ENCODE measurements around the gene CCM2. TPM values are rescaled to one million over a fixed set of nuclear protein-coding genes. Genes with fewer than 3 reads are reported as not detected.

CCM2 gene
- total RNA-seq, 1 experiment from 2014 or later: 43.9 TPM

DNA sequence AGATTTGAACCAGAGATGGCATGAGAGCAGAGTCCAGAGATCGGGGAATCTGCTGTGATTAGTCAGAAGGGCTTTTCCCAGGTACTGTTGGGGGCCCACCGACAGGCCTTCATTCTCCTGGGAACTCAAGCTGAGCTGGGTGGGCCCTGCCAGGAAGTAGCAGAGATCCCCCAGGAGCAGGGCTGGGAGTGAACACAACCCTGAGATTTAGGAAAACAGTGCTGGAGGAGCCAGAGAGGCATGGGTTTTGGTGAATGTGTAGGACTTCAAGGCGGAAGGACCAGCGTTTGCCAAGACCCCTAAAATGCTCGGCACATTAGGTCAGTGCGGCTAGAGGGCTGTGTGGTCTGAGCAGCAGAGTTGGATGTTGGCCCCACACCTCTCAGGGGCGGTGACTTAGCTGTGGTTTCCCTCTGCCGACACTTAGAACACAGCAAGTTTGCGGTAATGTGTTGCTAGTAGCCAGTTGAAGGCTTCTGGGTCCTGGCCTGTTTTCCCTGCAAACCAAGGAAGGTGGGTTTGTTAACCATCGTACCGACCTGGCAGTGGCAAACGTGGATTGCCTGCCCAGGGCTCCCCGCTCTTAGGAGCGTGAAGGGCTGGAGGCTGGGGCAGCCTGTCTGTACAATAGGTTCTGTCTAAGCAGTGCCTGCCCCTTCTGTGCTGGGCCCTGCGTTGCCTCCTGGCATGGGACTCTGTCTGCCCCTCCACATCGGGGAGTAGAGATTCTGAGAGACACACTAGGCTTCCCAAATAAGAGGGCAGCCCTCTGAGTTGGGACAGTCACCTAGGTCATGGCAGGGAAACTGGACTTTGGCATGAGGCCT, 74.7 kb downstream of the CCM2 start:
- no peak for DNase-seq
- H3K36me3 ChIP-seq (replicated peaks; ENCODE audit: control insufficient read depth, insufficient read depth, low read length): no peaks in the 10 kb centered on the region; the same call in none of the 2 replicates
- no peaks in the 10 kb centered on the region for H3K27me3 ChIP-seq (ENCODE audit: control insufficient read depth, insufficient read depth, low read length)
- H3K4me3 ChIP-seq (ENCODE audit: insufficient read depth, low read depth, low read length): no peak overlapping the region

DNA sequence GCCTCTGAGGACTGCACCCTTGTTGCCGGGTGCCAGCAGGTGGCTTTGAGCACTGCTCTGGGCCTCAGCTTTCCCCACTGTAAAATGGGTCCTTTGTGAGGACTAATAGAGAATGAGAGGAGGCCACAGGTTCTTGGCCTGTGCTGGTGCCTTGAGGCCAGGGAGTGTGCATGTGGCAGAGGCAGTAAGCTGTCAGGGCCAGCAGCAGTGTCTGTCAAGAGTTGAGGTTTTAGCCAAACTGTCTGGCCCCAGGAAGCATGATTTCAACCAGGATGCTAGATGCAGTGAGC, 75.3 kb downstream of the CCM2 start:
- no peaks in the 10 kb centered on the region for H3K27me3 ChIP-seq (ENCODE audit: control insufficient read depth, insufficient read depth, low read length)
- DNase-seq: no peak
- H3K36me3 ChIP-seq (replicated peaks; ENCODE audit: control insufficient read depth, insufficient read depth, low read length): no peaks in the 10 kb centered on the region; the same call in none of the 2 replicates
- H3K4me3 ChIP-seq (ENCODE audit: insufficient read depth, low read depth, low read length): no peak overlapping the region

DNA sequence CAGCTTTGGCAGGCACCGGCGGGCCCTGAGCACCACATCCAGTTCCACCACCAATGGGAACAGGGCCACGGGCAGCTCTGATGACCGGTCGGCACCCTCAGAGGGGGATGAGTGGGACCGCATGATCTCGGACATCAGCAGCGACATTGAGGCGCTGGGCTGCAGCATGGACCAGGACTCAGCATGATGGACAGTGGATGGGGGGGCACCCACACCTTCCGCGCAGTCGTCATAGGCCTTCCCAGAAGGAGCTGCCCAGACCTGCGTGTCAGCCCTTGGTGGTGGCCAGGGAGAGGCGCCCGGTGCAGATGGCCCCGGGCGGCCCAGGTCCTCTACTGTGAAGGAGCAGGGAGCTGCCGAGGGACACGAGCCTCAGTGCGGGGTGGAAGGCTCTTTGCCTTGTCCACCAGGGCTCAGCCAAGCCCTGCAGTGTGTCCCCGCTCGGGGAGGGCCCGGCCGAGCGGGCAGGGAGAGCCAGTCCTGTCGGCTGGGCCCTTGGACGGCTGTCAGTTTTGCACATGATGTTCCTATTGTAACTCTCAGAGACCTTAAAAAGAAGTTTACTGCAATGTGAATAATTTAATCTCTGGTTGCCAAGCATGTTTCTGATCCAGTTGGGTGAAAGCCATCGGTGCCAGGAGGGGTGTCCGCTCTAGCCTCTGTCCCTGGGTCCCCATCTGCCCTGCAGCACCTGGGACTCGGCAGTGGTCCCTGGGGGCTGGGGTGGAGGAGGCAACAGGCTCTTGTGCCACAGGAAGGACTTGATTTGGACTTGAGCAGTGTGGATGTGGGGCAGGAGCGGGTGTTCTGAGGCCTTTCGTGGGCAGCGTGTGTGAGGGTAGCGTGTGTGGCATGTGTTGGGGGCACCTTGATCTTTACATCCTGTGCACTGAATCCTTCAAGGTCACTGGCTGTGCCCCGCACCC, 76.1 kb downstream of the CCM2 start:
- Histone ChIP-seq H3K36me3 (replicated peaks; ENCODE audit: control insufficient read depth, insufficient read depth, low read length) (no peaks in the 10 kb centered on the region; the same call in none of the 2 replicates), H3K27me3 (ENCODE audit: control insufficient read depth, insufficient read depth, low read length) (no peaks in the 10 kb centered on the region), H3K4me3 (ENCODE audit: insufficient read depth, low read depth, low read length) (no peak overlapping the region)
- peak; percentile 39 for DNase-seq

DNA sequence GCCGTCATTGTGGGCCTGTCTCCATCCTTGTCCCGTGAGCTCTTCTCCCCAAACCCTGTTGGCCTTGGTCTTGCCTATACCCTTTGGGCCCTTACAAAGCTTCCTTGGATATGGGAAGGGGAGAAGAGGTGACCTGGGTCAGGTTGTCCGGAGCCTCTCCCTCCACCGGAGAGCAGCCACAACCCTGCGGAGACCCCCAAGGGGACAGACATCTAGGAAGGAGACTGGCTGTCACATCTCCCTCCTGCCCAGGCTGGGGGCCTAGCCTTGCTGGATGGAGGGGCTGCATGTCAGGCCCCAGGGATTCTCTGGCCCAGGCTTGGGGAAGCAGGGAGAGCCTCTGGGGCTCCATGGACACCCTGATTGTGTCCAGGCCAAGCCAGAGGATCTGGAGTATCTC, 76.9 kb downstream of the CCM2 start:
- no peak for DNase-seq
- Histone ChIP-seq H3K4me3 (ENCODE audit: insufficient read depth, low read depth, low read length) (no peak overlapping the region), H3K36me3 (replicated peaks; ENCODE audit: control insufficient read depth, insufficient read depth, low read length) (no peaks in the 10 kb centered on the region; the same call in none of the 2 replicates), H3K27me3 (ENCODE audit: control insufficient read depth, insufficient read depth, low read length) (no peaks in the 10 kb centered on the region)

DNA sequence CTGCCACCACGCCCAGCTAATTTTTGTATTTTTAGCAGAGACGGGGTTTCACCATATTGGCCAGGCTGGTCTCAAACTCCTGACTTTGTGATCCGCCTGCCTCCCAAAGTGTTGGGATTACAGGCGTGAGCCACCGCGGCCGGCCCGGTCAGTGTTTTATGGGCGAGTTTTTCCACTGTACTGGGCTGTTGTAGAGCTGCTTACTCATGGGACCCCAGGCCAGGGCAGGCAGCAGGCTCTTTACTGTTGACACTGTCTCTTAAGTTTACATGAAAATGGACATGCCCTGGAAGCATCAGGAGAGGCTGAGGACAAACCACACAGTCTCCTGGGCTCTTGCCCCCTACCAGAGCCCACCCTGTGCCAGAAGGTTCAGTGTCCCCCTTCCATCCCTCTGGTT, 77.6 kb downstream of the CCM2 start:
- H3K36me3 ChIP-seq (replicated peaks; ENCODE audit: control insufficient read depth, insufficient read depth, low read length): no peaks in the 10 kb centered on the region; the same call in none of the 2 replicates
- H3K4me3 ChIP-seq (ENCODE audit: insufficient read depth, low read depth, low read length): no peak overlapping the region
- DNase-seq: no peak
- H3K27me3 ChIP-seq (ENCODE audit: control insufficient read depth, insufficient read depth, low read length): no peaks in the 10 kb centered on the region

DNA sequence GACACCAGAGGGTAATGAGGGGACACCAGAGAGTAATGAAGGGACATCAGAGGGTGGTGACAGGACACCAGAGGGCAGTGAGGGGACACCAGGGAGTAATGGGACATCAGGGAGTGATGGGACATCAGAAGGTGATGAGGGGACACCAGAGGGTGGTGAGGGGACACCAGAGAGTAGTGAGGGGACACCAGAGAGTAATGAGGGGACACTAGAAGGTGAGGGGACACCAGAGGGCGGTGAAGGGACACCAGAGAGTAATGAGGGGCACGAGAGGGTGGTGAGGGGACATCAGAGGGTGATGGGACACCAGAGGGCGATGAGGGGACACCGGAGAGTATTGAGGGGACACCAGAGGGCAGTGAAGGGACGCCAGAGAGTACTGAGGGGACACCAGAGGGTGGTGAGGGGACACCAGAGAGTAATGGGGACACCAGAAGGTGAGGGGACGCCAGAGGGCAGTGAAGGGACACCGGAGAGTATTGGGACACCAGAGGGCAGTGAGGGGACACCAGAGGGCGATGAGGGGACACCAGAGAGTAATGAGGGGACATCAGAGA, 78.2 kb downstream of the CCM2 start:
- no peak for DNase-seq

DNA sequence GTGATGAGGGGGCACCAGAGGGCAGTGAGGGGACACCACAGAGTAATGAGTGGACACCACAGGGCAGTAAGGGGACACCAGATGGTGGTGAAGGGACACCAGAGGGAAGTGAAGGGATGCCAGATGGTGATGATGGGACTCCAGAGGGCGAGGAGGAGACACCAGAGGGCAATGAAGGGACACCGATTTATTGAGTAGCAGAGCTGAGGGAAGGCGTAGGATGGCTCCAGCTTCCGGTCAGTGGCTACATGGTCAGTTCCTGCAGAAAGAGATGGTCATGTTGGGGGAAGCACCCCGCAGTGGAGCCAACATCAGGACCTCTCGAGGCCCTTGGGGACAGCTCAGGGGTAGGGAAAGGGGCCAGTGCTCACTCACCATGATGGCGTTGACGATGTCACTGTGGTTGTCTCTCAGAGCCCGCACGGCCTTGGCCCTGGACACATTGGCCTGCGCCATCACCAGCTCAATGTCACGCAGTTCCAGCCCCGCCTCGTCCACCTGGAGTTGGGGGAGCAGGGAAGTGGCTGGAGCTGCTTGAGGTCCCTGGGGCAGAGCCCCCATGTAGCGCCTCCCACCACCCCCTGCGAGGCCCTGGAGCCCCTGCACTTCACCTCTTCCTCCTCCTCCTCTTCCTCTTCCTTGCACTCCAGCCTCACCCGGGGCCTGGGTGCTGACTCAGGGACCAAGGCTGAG, 80.4 kb downstream of the CCM2 start:
- H3K4me3 ChIP-seq (ENCODE audit: insufficient read depth, low read depth, low read length): no peak overlapping the region

More for the DNA sequence above, 78.2 kb downstream of the CCM2 start:
- no peaks in the 10 kb centered on the region; the same call in none of the 2 replicates for H3K36me3 ChIP-seq (replicated peaks; ENCODE audit: control insufficient read depth, insufficient read depth, low read length)
- no peak overlapping the region for H3K4me3 ChIP-seq (ENCODE audit: insufficient read depth, low read depth, low read length)
- H3K27me3 ChIP-seq (ENCODE audit: control insufficient read depth, insufficient read depth, low read length): no peaks in the 10 kb centered on the region

DNA sequence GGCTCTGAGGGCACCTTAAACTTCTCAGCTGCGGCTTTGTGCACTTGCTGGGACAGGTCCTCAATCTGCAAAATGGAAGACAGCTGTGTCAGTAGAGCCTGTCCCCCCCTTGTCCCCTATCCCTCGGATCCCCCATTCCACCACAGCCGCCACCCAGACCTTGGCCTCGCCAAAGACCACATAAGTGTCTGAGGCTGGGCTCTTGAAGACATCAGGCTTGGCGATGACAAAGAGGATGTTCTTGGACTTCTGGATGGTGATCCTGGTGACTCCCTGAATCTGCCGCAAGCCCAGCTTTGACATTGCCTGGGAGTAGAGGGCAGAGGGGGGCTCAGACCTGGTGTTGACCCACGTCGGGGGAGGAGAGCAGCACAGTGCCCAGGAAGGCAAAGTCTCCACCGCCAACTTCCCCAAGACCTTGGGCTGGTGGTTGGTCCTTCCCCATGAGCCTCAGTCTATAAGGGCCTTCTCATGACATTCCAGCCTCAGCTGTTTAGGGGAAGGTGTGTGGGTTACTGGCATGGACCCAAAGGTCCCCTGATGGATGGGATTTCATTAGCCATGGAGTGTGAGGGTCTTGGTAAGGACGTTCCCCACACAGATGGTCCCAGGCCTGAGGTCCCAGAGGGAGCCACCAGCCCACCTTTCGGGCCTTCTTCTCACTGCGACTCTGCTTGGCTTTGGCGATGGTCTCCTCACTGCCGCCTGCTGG, 81.1 kb downstream of the CCM2 start:
- Histone ChIP-seq H3K27me3 (ENCODE audit: control insufficient read depth, insufficient read depth, low read length) (no peaks in the 10 kb centered on the region), H3K36me3 (replicated peaks; ENCODE audit: control insufficient read depth, insufficient read depth, low read length) (no peaks in the 10 kb centered on the region; the same call in none of the 2 replicates), H3K4me3 (ENCODE audit: insufficient read depth, low read depth, low read length) (no peak overlapping the region)
- peak; percentile 24 for DNase-seq

More for the DNA sequence above, 80.4 kb downstream of the CCM2 start:
- H3K27me3 ChIP-seq (ENCODE audit: control insufficient read depth, insufficient read depth, low read length): no peaks in the 10 kb centered on the region
- peak; percentile 27 for DNase-seq
- no peaks in the 10 kb centered on the region; the same call in none of the 2 replicates for H3K36me3 ChIP-seq (replicated peaks; ENCODE audit: control insufficient read depth, insufficient read depth, low read length)

DNA sequence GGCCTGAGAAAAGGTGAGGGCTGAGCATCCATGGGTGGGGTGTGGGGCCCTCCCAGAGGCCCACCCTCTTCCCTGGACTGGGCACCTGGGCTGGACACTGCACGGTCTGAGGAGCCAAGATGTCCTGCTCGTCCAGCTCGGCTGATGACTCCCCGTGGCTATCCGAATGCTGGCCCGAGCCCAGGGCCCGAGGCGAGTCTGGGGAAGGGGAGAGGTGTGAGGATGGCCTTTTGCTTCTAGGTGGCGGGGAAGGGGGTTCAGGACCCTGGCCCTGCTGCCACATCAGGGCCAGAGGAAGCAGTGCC, 81.6 kb downstream of the CCM2 start:
- no peaks in the 10 kb centered on the region for H3K27me3 ChIP-seq (ENCODE audit: control insufficient read depth, insufficient read depth, low read length)

DNA sequence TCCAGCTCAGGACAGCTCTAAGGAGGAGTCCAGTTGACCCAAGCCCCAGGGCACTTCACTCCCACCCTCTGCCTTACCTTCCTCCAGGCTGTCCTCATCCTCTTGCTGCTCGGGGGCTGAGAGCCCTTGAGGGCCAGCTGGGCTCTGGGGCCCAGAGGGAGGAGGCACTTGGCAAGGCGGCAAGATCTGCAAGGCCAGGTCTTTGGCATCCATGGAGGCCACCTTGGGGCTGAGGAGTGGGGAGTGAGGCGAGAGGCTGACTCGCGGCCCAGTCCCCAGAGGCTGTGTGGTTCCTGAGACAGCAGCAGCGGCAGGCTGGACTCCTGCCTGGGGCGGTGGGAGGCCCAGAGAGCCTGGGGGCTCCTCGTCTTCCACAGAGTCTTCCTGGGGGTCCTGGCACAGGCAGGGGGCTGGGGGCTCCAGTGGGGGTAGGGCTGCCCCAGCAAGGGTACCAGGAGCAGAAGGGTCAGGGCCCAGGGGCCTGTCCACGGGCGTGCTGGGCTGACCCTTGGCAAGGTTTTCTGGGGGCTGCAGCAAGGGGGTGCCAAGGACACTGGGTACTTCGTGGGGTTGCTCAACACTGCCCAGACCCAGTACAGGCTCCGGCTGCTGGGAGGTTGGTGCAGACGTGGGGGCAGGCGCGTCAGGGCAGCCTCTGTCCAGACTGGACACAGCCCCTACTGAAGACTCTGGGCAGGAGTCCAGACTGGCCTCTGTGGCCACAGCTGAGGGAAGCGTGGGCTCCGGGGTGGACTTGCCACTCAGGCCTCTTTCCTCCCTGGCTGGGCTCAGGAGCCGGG, 82.2 kb downstream of the CCM2 start:
- no peaks in the 10 kb centered on the region for H3K27me3 ChIP-seq (ENCODE audit: control insufficient read depth, insufficient read depth, low read length)
- H3K36me3 ChIP-seq (replicated peaks; ENCODE audit: control insufficient read depth, insufficient read depth, low read length): no peaks in the 10 kb centered on the region; the same call in 1 of the 2 replicates
- no peak overlapping the region for H3K4me3 ChIP-seq (ENCODE audit: insufficient read depth, low read depth, low read length)
- peak; percentile 51 for DNase-seq

More for the DNA sequence above, 81.6 kb downstream of the CCM2 start:
- Histone ChIP-seq H3K4me3 (ENCODE audit: insufficient read depth, low read depth, low read length) (no peak overlapping the region), H3K36me3 (replicated peaks; ENCODE audit: control insufficient read depth, insufficient read depth, low read length) (no peaks in the 10 kb centered on the region; the same call in none of the 2 replicates)
- no peak for DNase-seq

DNA sequence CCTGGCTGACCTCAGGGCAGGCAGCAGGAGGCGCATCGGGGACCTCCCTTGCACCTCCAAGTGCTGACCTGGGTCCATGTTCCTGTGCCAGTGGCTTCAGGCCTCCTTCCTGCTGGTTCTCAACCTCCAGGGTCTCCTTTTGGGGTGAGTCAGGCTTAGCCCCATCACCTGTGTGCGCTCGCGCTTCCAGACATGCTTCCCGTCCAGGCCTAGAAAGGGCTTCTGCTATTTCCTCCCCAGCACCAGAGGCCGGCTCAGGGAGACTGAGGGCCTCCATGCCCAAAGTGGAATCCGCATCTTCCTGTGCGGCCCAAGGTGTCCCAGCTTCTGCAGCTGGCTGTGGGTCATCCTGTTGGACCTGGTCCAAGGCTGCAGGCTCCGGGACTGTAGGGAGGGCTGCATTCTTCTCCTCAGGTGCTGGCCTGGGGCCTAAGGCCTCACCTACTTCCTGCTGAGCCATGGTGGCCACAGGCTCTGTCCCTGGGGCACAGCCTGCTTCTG, 82.9 kb downstream of the CCM2 start:
- DNase-seq: no peak
- Histone ChIP-seq H3K27me3 (ENCODE audit: control insufficient read depth, insufficient read depth, low read length) (peaks cover under 1% of the 10 kb centered on the region; the same call in 1 of the 2 replicates), H3K4me3 (ENCODE audit: insufficient read depth, low read depth, low read length) (no peak overlapping the region), H3K36me3 (replicated peaks; ENCODE audit: control insufficient read depth, insufficient read depth, low read length) (no peaks in the 10 kb centered on the region)

DNA sequence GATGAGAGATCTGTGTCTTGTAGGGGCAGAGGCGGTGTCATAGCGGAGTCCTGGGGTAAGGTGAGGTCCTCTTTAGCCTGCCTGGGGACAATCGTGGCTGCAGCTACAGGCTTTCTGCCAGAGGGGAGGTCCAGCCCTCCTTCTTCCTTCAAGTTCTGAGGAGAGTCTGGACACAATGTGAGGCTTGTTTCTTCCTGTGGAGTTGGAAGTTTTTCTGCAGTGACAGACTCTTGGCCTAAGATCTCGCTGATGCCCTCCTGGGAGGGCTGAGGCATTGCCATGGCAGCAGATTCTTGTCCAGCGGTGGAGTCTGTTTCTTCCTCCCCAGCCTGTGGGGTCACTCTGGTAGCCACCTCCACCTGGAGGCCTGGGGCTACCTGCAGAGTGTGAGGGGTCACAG, 84.3 kb downstream of the CCM2 start:
- H3K36me3 ChIP-seq (replicated peaks; ENCODE audit: control insufficient read depth, insufficient read depth, low read length): no peaks in the 10 kb centered on the region
- DNase-seq: peak; percentile 33
- no peak overlapping the region for H3K4me3 ChIP-seq (ENCODE audit: insufficient read depth, low read depth, low read length)
- H3K27me3 ChIP-seq (ENCODE audit: control insufficient read depth, insufficient read depth, low read length): peaks cover 10% of the 10 kb centered on the region; the same call in 1 of the 2 replicates

All from H7 (cell line).